Amniotic stem cell (primary cell): ENCODE results near the gene SNAPIN.
"Not testable (repeated sequence)": the region's sequence is repeated elsewhere in the genome, so short reads cannot be mapped to it uniquely, and the experiment has no call there.

Experiments
- DNase-seq: peaks from one replicate; lab custom pipeline; 2025; lab: John Stamatoyannopoulos, UW

SNAPIN gene

GRCh38 chr1:153626904-153627714 is 31.4 kb upstream of the SNAPIN start, which contains the start of gene S100A13:
Gene S100A13, minus strand, starts transcription at chr1:153627505. Its CDS starts 1,033 bp downstream, at chr1:153626472.
- peak; percentile 75 for DNase-seq

GRCh38 chr1:153627715-153628626 is 30.5 kb upstream of the SNAPIN start, which contains the start of gene S100A1:
Gene S100A1, plus strand, starts transcription at chr1:153628434. Its CDS starts 2,088 bp downstream, at chr1:153630522.
- no peak for DNase-seq

- no peak for DNase-seq
These were observed 29.7 kb upstream of the SNAPIN start for GRCh38 chr1:153628638-153629342.

GRCh38 chr1:153629343-153629665 is 29.2 kb upstream of the SNAPIN start:
- DNase-seq: no peak

- no peak for DNase-seq
These were observed 28.5 kb upstream of the SNAPIN start for GRCh38 chr1:153629971-153630370.

DNA sequence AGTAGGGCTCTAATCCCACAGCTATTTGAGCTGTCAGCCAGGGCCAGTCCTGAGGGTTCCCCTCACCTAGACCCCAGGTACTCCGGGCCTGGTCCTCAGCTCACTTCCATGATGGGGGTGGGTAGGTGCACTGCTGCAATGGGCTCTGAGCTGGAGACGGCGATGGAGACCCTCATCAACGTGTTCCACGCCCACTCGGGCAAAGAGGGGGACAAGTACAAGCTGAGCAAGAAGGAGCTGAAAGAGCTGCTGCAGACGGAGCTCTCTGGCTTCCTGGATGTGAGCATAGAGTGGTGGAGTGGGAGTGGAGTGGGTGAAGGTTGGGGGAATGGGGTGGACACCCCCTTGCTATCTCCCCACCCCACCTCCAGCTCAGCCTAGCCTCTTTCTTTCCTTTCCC is 28.1 kb upstream of the SNAPIN start:
- DNase-seq: no peak

GRCh38 chr1:153631047-153632022 is 27.2 kb upstream of the SNAPIN start:
- no peak for DNase-seq

- no peak for DNase-seq
These were observed 25.2 kb upstream of the SNAPIN start for GRCh38 chr1:153633161-153633753.

- peak; percentile 94 for DNase-seq
These were observed 24.5 kb upstream of the SNAPIN start, which contains the start of gene CHTOP for GRCh38 chr1:153633754-153634665. Gene CHTOP, plus strand, starts transcription at chr1:153634066. Its CDS starts 2,523 bp downstream, at chr1:153636589.

DNA sequence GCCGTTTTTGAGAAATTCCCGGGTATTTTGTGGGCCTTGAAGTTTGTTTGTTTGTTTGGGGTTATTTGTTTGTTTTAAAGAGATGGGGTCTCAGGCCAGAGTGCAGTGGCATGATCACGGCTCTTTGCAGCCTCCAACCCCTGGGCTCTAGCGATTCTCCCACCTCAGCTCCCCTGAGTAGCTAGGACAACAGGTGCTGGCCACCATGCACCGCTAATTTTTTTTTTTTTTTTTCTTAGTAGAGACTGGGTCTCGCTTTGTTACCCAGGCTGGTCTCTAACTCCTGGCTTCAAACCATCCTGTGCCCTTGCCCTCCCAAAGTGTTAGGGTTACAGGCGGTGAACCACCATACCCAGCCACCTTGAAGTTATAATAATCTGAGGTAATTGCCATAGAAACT is 22.6 kb upstream of the SNAPIN start:
- no peak for DNase-seq

DNA sequence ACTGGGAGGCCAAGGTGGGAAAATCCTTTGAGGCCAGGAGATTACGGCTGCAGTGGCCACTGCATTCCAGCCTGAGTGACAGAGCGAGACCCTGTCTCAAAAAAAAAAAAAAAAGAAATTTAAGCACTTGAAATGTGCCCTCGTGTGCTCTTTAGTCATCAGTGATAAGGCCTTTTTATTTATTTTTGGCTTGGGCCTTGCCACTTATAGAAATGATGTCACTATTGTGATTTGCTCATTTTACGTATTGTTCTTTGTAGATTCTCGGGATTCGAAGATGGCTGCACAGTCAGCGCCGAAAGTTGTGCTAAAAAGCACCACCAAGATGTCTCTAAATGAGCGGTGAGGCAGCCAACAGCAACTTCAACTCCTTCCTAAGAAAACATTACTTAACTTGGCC is 22.2 kb upstream of the SNAPIN start:
- DNase-seq: no peak

- DNase-seq: no peak
These were observed 20.2 kb upstream of the SNAPIN start for GRCh38 chr1:153638261-153638660.

GRCh38 chr1:153639280-153639679 is 19.2 kb upstream of the SNAPIN start:
- DNase-seq: no peak

DNA sequence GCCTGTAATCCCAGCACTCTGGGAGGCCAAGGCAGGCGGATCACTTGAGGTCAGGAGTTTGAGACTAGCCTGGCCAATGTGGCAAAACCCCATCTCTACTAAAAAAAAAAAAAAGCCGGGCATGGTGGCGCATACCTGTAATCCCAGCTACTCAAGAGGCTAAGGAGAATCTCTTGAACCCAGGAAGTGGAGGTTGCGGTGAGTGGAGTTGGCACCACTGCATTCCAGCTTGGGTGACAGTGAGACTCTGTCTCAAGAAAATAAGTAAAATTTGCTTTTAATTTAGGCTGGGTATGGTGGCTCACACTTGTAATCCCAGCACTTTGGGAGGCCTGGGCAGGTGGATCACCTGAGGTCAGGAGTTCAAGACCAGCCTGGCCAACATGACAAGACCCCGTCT is 18.3 kb upstream of the SNAPIN start:
- DNase-seq: not testable (repeated sequence)

DNA sequence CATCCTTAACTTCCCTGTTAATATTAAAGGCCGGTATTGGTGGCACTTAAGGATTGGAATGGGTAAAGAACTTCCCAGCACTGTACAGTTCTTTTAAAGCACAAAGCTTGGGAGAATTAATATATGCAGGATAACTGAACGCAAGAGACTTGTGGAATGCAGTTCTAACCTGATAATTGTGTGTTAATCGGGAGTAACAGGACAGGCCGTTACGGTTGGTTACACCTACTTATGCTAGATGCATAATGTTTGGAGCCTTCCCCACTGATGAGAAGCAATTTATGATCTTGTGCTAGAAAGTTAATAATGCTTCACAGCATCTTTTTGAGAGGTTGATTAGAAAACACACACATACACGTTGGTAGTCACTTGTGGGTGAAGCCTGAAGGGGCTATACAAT is 17.6 kb upstream of the SNAPIN start:
- DNase-seq: no peak

DNA sequence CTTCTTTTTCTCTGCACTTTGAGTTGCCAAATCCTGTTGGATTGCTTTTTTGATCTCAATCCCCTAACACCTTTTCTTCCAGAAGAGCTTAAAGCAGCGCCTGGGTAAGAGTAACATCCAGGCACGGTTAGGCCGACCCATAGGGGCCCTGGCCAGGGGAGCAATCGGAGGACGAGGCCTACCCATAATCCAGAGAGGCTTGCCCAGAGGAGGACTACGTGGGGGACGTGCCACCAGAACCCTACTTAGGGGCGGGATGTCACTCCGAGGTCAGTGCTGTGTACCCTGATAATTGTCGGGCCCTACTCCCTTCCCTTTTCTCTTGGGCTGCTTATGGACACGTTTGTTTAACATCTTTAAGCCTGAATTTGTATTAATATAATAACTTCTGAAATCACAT is 16.3 kb upstream of the SNAPIN start:
- no peak for DNase-seq

- DNase-seq: no peak
These were observed 15.4 kb upstream of the SNAPIN start for GRCh38 chr1:153643100-153643499.

DNA sequence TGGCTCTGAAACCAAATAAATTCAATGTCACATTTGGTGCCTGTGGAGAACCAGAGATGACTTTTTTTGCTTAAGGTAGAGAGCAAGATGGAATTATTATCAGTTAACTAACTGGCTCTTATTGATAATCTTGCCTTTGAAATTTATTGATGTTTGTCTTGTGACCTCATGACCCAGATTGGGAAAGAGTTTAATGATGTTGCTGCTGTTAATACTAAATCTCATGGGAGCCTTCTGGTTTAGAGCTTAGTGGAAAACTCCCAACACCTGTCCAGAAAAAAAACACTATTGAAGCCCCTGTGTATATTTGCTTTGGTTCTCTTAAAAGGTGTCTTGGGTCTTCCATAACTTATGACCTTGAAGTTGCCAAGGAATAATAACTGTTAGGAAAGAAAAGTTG is 14.7 kb upstream of the SNAPIN start:
- DNase-seq: no peak

DNA sequence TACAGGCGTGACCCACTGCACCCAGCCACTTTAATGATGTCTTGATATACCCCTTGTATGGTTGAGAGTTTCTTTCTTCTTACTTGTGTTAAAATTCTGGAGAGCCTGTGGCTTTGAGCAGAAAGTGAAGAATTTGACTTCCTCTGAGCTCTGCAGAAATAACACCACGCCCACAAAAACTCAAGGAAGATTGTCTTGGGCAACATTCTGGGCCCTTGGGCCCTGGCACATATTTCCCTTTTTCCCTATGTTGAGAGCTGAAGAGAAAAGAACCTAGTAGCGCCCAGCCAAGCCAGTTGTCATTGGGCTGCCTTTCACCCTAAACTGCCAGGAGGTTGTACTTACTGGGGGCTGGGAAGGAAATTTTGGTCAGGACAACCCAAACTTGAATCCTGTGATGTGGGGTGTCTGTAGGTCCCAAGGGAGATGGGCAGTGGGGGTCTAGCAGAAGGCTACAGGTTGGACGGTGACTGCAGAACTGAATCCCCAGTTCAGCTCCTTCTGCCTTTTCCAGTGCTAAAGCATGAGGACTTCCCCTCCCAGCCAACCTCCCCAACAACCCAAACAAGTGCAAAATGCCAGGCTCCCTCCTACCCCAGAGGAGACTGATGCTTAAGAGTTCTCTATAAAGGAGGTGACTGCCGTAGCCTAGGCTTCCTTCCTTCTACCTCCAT is 11.7 kb upstream of the SNAPIN start:
- DNase-seq: no peak
